Muscle layer of duodenum (tissue), 2 donors: ENCODE results near the gene DIO3.

Source experiments
- H3K27ac ChIP-seq: one replicate; pipeline ENCODE4 v1.7.0; 2013; ENCODE audit warnings: mild to moderate bottlenecking, low read length
- H3K27me3 ChIP-seq: one replicate; pipeline ENCODE4 v1.7.0; 2013; ENCODE audit warnings: low read depth, mild to moderate bottlenecking, control low read depth, low read length
- H3K36me3 ChIP-seq, 2 donors: one replicate each; pipeline ENCODE4 v1.7.0; 2013; ENCODE audit warnings: low read length in 2 of 2, control low read depth in 1 of 2, mild to moderate bottlenecking in 1 of 2; ENCODE audit not compliant: insufficient read depth in 2 of 2, control insufficient read depth in 1 of 2
- H3K4me1 ChIP-seq, 2 donors: one replicate each; pipeline ENCODE4 v1.7.0; 2013; ENCODE audit warnings: low read length in 2 of 2, mild to moderate bottlenecking in 2 of 2, control low read depth in 1 of 2, moderate library complexity in 1 of 2; ENCODE audit not compliant: insufficient read depth in 2 of 2, control insufficient read depth in 1 of 2
- H3K4me3 ChIP-seq, 2 donors: one replicate each; pipeline ENCODE4 v1.7.0; 2013; ENCODE audit warnings: low read length in 2 of 2, low read depth in 1 of 2, mild to moderate bottlenecking in 1 of 2
- H3K9me3 ChIP-seq, 2 donors: one replicate each; pipeline ENCODE4 v1.7.0; 2013; ENCODE audit warnings: low read length in 2 of 2, control low read depth in 1 of 2, mild to moderate bottlenecking in 1 of 2; ENCODE audit not compliant: control insufficient read depth in 1 of 2
- donor health status: healthy.

The DIO3 gene

DNA sequence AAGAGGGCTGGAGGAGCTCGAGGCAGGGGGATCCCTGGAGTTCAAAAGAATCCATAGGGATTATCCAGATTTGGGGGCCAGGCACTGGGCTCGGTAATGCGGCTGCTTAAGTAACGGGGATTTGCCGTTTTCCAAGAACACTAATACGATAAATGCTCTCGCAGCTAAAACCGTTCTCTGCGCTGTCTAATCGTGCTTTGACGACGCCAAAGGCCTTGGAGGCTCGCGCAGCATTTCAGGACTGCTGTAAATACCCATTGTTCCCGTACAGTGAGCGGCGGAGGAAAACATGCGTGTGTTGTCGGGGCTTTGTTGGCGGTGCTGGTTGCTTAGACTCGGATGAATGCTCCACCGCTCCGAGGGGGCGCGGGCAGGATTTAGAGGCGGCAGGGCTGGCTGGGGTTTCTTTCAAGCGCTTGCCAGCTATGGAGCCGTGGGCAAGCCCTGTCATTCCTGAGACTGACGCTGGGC, 26.2 kb downstream of the DIO3 start:
- no peak overlapping the region for H3K27ac ChIP-seq
- H3K4me3 ChIP-seq, result no peak overlapping the region
- no peaks in the 10 kb centered on the region for H3K4me1 ChIP-seq

DNA sequence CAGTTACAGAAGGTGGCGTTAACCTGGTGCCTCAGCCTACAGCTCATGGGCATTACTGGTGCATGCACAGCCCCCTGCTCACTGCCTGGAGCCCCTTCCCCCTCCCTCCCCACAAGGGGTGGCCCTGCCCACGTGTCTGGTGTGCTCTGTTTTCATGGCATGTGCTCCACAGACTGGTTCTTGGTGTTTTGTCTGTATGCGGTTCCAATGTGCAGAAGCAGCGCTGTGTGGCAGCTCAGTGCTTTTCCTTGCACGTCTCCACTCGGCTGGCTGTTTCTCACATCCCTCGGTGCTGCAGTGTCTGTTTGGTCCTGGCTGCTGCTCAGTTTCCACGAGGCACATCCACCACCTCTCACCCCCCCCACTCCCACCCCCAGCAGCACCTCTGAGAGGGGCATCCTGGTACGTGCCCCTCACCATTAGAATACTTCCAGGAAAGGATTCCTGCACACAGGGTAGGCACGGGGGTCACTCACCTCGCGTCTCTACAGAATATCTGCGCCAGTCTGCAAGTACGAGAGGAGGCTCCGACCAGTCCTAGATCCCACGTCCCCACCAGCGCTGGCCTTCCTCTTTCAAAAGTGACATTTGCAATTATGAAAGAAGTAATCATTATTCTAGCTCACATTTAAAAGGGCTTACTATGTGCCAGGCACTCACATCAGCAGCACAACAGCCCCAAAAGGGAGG, 27.1 kb downstream of the DIO3 start:
- no peaks in the 10 kb centered on the region for H3K9me3 ChIP-seq
- no peaks in the 10 kb centered on the region for H3K36me3 ChIP-seq
- no peak overlapping the region for H3K27ac ChIP-seq
- H3K4me3 ChIP-seq, result no peak overlapping the region
- H3K4me1 ChIP-seq, result no peaks in the 10 kb centered on the region
- H3K27me3 ChIP-seq, result no peaks in the 10 kb centered on the region

More for the DNA sequence above, 26.2 kb downstream of the DIO3 start:
- H3K36me3 ChIP-seq, result no peaks in the 10 kb centered on the region
- no peaks in the 10 kb centered on the region for H3K9me3 ChIP-seq
- H3K27me3 ChIP-seq, result no peaks in the 10 kb centered on the region

DNA sequence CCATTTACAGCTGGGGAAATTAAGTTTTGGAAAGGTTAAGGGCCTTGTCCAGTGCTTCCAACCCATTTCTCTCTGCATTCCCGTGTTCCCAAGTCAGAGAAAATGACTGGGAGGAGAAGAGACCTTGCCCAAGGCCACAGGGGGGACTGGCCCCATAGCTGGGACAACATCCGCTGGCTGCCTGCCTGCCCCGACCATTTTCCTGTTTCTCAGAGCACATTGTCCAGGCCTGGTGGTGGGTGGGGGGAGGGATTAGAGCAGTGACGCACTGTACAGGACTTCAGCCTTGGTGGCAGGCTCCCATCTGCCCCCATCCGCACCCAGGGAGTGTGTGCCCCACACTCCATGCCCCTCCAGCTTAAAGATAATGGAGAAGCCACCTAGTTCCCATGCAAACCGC, 27.7 kb downstream of the DIO3 start:
- Histone ChIP-seq H3K4me3 (no peak overlapping the region), H3K4me1 (no peaks in the 10 kb centered on the region), H3K27ac (no peak overlapping the region), H3K36me3 (no peaks in the 10 kb centered on the region), H3K9me3 (no peaks in the 10 kb centered on the region), H3K27me3 (no peaks in the 10 kb centered on the region)

DNA sequence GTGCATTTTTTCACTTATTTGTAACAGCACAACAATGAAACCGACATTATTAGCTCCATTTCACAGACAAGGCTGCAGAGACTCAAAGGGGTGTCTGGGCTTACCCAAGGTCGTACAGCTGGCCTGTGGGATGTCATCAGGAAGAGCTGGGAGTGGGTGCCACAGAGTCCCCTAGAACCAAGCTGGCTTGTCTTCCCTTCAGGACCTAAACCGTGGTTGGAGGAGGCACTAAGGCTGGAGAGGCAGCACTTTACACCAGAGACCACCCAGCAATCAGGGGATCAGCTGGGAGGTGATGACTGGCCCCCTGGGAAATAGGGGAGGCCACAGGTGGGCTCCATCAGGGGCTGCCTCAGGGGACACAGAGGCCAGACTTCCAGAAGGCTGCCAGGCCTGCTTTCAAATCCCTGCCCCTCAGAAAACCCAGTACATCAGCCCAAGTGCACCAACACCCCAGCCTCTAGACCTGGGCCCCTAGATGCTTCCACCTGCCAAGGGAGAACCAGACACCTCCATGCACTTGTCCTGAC, 28.3 kb downstream of the DIO3 start:
- Histone ChIP-seq H3K27ac (no peak overlapping the region), H3K9me3 (no peaks in the 10 kb centered on the region), H3K4me3 (no peak overlapping the region), H3K27me3 (no peaks in the 10 kb centered on the region), H3K4me1 (no peaks in the 10 kb centered on the region), H3K36me3 (no peaks in the 10 kb centered on the region)

DNA sequence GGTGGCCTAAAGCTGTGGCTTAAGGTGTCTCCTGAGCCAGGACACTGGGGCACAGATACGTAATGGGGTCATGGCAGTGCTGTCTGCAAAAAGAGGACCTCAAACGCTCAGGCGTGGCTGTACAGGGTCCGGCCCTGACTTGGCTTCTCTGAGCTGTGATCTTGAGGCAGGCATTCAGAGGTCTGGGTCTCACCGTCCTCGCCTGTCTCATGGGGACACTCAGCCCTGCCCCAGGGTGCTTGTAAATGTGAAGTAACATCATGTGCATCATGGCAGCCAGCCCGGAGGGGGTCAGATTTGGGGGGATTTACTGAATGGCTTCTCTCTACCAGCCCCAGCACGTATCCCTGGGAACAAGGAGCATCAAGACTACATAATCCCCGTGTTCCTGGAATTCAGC, 28.8 kb downstream of the DIO3 start:
- H3K36me3 ChIP-seq, result no peaks in the 10 kb centered on the region
- no peaks in the 10 kb centered on the region for H3K9me3 ChIP-seq
- no peak overlapping the region for H3K4me3 ChIP-seq
- H3K4me1 ChIP-seq, result no peaks in the 10 kb centered on the region
- no peaks in the 10 kb centered on the region for H3K27me3 ChIP-seq
- no peak overlapping the region for H3K27ac ChIP-seq

DNA sequence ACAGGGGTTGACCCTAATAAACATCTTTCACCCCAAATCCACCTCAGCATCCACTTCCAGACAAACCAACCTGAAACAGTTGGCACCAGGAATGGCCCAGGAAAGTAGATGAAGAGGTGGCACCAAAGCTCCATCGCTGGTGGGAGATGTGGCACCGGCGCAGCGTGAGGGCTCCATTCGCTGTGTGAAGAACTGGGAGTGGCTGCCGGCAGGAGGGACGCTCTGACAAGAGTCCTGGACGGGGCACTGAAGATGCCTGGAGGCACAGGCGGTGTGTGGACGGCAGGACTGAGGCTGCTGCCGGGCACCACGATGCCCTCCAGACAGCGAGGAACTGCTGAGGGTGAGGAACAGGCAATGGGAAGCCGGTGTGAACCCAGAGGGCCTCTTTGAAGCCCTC, 29.3 kb downstream of the DIO3 start:
- no peaks in the 10 kb centered on the region for H3K4me1 ChIP-seq
- no peak overlapping the region for H3K4me3 ChIP-seq
- no peaks in the 10 kb centered on the region for H3K36me3 ChIP-seq
- H3K27me3 ChIP-seq, result no peaks in the 10 kb centered on the region
- H3K27ac ChIP-seq, result no peak overlapping the region
- no peaks in the 10 kb centered on the region for H3K9me3 ChIP-seq

DNA sequence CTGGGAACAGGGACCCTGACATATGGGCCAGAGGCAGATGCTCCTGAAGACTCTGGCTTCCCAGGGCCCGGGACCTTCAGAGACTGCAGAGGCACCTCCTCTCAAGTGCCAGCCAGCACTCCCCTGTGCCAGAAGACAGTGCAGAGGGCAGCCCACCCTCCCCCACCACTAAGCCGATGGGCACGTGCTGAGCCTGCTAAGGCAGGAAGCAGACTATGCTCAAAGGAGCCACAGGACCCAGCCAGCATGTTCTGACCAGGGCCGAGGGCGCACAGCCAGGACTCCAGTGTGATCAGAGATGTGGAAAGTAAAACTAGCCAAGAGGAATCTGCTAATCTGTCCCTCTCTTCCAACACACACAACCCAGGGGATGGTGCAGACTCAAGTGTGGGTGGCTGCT, 29.8 kb downstream of the DIO3 start:
- H3K4me1 ChIP-seq, result no peaks in the 10 kb centered on the region
- no peaks in the 10 kb centered on the region for H3K27me3 ChIP-seq
- no peaks in the 10 kb centered on the region for H3K36me3 ChIP-seq
- no peaks in the 10 kb centered on the region for H3K9me3 ChIP-seq
- H3K4me3 ChIP-seq, result no peak overlapping the region
- H3K27ac ChIP-seq, result no peak overlapping the region

DNA sequence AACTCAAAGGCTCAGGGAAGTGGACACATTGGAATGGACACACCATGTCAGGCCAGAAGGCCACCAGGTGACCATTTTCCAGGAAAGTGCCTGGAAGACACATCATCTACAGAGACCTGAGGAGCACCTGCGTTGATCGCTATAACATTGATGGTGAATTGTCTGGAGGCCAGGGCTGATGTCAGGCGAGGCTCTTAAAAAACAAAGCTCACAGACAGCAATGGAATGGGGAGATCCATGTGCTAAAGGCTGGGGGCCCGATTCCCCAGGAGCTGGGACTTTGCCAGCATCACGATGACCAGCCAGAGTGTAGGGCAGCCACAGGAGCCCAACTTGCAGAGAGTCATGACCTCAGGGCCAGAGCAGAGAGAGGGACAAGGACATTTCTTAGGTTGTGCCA, 30.3 kb downstream of the DIO3 start:
- H3K4me3 ChIP-seq, result no peak overlapping the region
- H3K36me3 ChIP-seq, result no peaks in the 10 kb centered on the region
- no peaks in the 10 kb centered on the region for H3K27me3 ChIP-seq
- no peak overlapping the region for H3K27ac ChIP-seq
- no peaks in the 10 kb centered on the region for H3K9me3 ChIP-seq
- no peaks in the 10 kb centered on the region for H3K4me1 ChIP-seq

DNA sequence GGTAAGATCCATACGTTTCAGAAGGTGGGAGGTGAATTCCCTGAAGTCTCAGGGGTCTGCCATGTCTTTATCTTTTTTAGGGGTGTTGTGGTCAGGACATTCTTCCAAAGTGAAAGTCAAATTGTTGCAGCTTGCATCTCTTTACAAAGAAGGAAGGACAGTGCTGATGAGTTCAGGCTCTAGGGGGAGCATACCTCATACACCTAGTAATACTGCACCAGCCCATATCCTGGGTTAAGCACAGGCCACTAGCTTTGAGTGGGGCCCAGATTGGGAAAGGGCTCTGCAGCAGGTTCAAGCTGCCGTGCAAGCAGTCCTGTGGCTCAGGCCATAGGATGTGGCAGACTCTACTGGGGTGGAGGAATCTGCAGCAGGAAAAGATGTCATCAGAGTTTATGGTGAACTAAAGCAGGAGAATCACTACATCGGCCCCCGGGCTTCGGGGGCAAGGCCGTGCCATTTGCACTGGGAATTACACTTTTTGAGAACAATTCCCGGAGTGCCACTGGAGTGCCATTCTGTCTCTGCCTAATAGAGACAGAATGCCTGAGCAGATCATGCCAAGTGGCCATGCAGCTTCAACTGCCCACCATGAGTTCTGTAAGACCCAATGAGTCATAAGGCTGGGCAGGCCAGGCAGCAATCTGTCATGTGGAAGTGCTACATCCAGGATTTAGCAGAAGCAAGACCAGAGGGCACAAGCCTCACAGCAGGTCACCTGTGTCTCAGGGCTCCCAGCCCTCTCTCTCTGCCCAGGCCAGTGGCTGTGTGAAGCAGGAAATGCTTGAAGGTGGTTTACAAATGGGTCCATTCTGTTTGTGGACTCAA, 32.3 kb downstream of the DIO3 start:
- Histone ChIP-seq H3K27ac (no peak overlapping the region), H3K27me3 (no peaks in the 10 kb centered on the region), H3K4me3 (no peak overlapping the region), H3K4me1 (no peaks in the 10 kb centered on the region), H3K36me3 (no peaks in the 10 kb centered on the region), H3K9me3 (no peaks in the 10 kb centered on the region)

DNA sequence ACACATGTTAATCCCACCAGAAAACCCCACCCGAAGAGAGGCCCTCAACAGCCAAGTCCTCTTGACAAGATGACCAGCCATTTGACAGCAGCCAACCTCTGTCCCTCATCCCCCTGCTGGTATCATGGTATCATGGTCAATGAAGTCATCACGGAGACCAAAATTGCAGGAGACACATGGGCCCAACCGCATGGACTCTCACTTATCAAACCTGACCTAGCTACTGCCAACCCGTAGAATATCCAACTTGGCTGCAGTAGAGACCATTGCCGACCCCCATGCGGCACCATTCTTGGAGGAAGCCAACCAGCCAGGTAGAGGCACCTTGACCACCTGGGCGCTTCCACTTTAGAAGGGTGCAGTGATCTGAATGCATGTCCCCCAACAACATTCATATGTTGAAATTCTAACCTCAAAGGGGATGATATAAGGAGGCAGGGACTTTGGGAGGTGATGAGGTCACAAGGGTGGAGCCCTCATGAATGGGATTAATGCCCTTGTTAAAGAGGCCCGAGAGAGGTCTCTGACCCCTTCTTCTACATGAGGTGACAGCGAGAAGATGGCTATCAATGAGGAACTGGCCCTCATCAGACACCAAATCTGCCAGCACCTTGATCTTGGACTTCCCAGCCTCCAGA, 33.3 kb downstream of the DIO3 start:
- no peaks in the 10 kb centered on the region for H3K9me3 ChIP-seq
- no peak overlapping the region for H3K27ac ChIP-seq
- no peak overlapping the region for H3K4me3 ChIP-seq
- H3K36me3 ChIP-seq, result no peaks in the 10 kb centered on the region
- H3K27me3 ChIP-seq, result no peaks in the 10 kb centered on the region
- no peaks in the 10 kb centered on the region for H3K4me1 ChIP-seq

DNA sequence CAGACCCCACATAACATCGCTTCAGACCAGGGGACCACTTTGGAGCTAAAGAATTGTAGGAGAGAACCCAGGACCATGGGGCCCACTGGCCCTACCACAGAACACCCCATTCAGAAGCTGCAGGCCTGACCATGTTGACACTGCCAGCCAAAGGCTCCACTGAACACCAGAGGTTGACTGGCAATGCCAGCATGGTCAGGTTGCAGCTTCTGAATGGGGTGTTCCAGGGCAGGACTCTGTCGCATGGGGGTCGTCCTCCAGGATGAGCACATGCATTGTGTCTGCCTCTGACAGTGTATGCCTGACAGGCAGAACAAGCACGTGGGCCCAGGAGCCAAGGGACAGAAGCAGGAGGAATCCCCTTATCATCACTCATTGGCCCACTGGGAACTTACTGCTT, 34.1 kb downstream of the DIO3 start:
- Histone ChIP-seq H3K27ac (no peak overlapping the region), H3K4me1 (no peaks in the 10 kb centered on the region), H3K27me3 (no peaks in the 10 kb centered on the region), H3K9me3 (no peaks in the 10 kb centered on the region), H3K4me3 (no peak overlapping the region), H3K36me3 (no peaks in the 10 kb centered on the region)
